HEK293 (cell line): ENCODE measurements around the gene RTKN.
"Not testable (repeated sequence)": the region's sequence is repeated elsewhere in the genome, so short reads cannot be mapped to it uniquely, and the experiment has no call there.

Experiments
- CTCF ChIA-PET: fragments of 350-600 bp; formaldehyde crosslinking; extraction: SDS; loops from one replicate; lab custom pipeline; 2021; ENCODE audit warnings: antibody characterized with exemption; lab: Yijun Ruan, JAX
- POLR2A ChIA-PET: fragments of 300-600 bp; formaldehyde crosslinking; extraction: SDS; loops from one replicate; lab custom pipeline; 2020; ENCODE audit warnings: antibody characterized with exemption, inconsistent platforms; lab: Yijun Ruan, JAX
- H3K27ac ChIP-seq: fragments of 200-500 bp; sonication (Bioruptor generic); 2 replicates; pipeline ENCODE4 v1.5.1; 2014; ENCODE audit warnings: low read depth, low read length, control low read depth, inconsistent platforms; ENCODE audit errors: extremely low read depth
- H3K36me3 ChIP-seq, 2 experiments: fragments of 200-500 bp in 1 of 2; sonication (Bioruptor generic) in 1 of 2; 1 replicate in 1 of 2; 2 replicates in 1 of 2; pipeline ENCODE4 v1.5.1; 2014 to 2017; ENCODE audit warnings: inconsistent platforms in 2 of 2, low read length in 2 of 2; ENCODE audit not compliant: control insufficient read depth in 2 of 2, insufficient read depth in 1 of 2
- H3K4me1 ChIP-seq: fragments of 200-500 bp; sonication (Bioruptor generic); 2 replicates; pipeline ENCODE4 v1.5.1; 2014; ENCODE audit warnings: mild to moderate bottlenecking, low read length, inconsistent platforms; ENCODE audit not compliant: control insufficient read depth, insufficient read depth
- H3K4me3 ChIP-seq: 2 replicates; pipeline ENCODE4 v1.5.1; 2011; ENCODE audit warnings: low read depth, mild to moderate bottlenecking, control low read depth, low read length, moderate library complexity
- H3K9me3 ChIP-seq: fragments of 200-500 bp; sonication (Bioruptor generic); 2 replicates; pipeline ENCODE4 v1.5.1; 2014; ENCODE audit warnings: low read depth, low read length, inconsistent platforms; ENCODE audit not compliant: control insufficient read depth, insufficient read depth
- BCL6B ChIP-seq: fragments of 450-650 bp; formaldehyde crosslinking; IDR thresholded peaks from 2 replicates; pipeline ENCODE4 v1.5.1; 2017; ENCODE audit warnings: missing biosample characterization, missing genetic modification characterization
- CTCF ChIP-seq: fragments of 450-650 bp; formaldehyde crosslinking; IDR thresholded peaks from 2 replicates; pipeline ENCODE4 v1.5.1; 2016; ENCODE audit warnings: missing biosample characterization, missing genetic modification characterization
- GFI1B ChIP-seq: fragments of 450-650 bp; formaldehyde crosslinking; IDR thresholded peaks from 2 replicates; pipeline ENCODE4 v1.5.1; 2016; ENCODE audit warnings: missing biosample characterization, missing genetic modification characterization
- HOXC10 ChIP-seq: sonication (generic); formaldehyde crosslinking; IDR thresholded peaks from 2 replicates; pipeline ENCODE4 v1.8.1; 2023; ENCODE audit warnings: mild to moderate bottlenecking, missing genetic modification reagents
- KLF17 ChIP-seq: fragments of 450-650 bp; formaldehyde crosslinking; IDR thresholded peaks from 2 replicates; pipeline ENCODE4 v1.5.1; 2016; ENCODE audit warnings: missing biosample characterization, missing genetic modification characterization
- MEIS1 ChIP-seq: sonication (generic); formaldehyde crosslinking; IDR thresholded peaks from 2 replicates; pipeline ENCODE4 v1.8.1; 2022; ENCODE audit warnings: missing genetic modification reagents, mild to moderate bottlenecking, borderline replicate concordance
- SP3 ChIP-seq: fragments of 450-650 bp; formaldehyde crosslinking; IDR thresholded peaks from 2 replicates; pipeline ENCODE4 v1.5.1; 2016; ENCODE audit warnings: missing biosample characterization, missing genetic modification characterization
- YY2 ChIP-seq: fragments of 450-650 bp; formaldehyde crosslinking; IDR thresholded peaks from 2 replicates; pipeline ENCODE4 v1.5.1; 2016; ENCODE audit warnings: missing biosample characterization, missing genetic modification characterization
- ZNF121 ChIP-seq: fragments of 450-650 bp; formaldehyde crosslinking; IDR thresholded peaks from 2 replicates; pipeline ENCODE4 v1.5.1; 2016; ENCODE audit warnings: missing biosample characterization, missing genetic modification characterization
- ZNF202 ChIP-seq: fragments of 450-650 bp; formaldehyde crosslinking; IDR thresholded peaks from 2 replicates; pipeline ENCODE4 v1.5.1; 2016; ENCODE audit warnings: missing biosample characterization, missing genetic modification characterization, borderline replicate concordance
- ZNF239 ChIP-seq: fragments of 450-650 bp; formaldehyde crosslinking; IDR thresholded peaks from 2 replicates; pipeline ENCODE4 v1.5.1; 2016; ENCODE audit warnings: missing biosample characterization, missing genetic modification characterization
- ZNF248 ChIP-seq: fragments of 450-650 bp; formaldehyde crosslinking; IDR thresholded peaks from 2 replicates; pipeline ENCODE4 v1.5.1; 2017; ENCODE audit warnings: missing biosample characterization, missing genetic modification characterization
- ZNF426 ChIP-seq: fragments of 450-650 bp; formaldehyde crosslinking; IDR thresholded peaks from 2 replicates; pipeline ENCODE4 v1.5.1; 2017; ENCODE audit warnings: missing biosample characterization, missing genetic modification characterization, mild to moderate bottlenecking, inconsistent platforms, moderate library complexity
- ZNF549 ChIP-seq: fragments of 450-650 bp; IDR thresholded peaks from 2 replicates; pipeline ENCODE4 v1.5.1; 2018; ENCODE audit warnings: missing biosample characterization, missing genetic modification characterization, mild to moderate bottlenecking, inconsistent platforms, moderate library complexity
- ZNF600 ChIP-seq: fragments of 450-650 bp; formaldehyde crosslinking; IDR thresholded peaks from 2 replicates; pipeline ENCODE4 v1.5.1; 2016; ENCODE audit warnings: missing biosample characterization, missing genetic modification characterization
- ZNF610 ChIP-seq: fragments of 450-650 bp; formaldehyde crosslinking; IDR thresholded peaks from 2 replicates; pipeline ENCODE4 v1.5.1; 2016; ENCODE audit warnings: missing biosample characterization, missing genetic modification characterization, borderline replicate concordance
- ZNF747 ChIP-seq: fragments of 450-650 bp; formaldehyde crosslinking; IDR thresholded peaks from 2 replicates; pipeline ENCODE4 v1.5.1; 2016; ENCODE audit warnings: missing biosample characterization, missing genetic modification characterization

Gene RTKN

DNA sequence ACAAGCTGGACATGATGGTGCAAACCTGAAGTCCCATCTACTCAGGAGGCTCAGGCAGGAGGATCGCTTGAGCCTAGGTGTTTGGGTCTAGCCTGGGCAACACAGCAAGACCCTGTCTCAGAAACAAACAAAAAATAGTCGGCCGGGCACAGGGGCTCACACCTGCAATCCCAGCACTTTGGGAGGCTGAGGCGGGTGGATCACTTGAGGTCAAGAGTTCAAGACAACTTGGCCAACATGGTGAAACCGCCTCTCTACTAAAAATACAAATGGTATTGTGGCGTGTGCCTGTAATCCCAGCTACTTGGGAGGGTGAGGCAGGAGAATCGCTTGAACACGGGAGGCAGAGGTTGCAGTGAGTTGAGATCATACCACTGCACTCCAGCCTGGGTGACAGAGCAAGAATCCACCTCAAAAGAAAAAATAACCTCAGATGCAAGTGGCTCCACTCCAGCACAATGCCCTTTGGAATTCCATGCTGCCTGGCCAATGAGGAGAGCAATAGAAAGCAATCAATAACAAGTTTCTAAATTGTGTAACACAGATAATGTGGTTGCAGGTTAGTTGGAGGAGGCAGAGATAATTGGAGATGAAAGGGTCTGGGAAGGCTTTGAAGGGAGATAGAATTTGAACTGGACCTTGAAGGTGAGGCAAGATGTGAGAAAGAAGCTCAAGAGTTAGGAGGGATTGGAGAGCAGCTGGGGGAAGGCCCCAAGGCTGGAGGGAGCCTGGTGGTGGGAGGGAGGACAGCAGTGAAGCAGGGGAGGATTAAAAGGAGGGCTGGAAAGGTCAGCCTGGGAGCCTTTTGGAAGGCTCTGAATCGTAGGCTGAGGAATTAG lies 47.1 kb upstream of the RTKN start:
- Histone ChIP-seq H3K4me1 (no peaks in the 10 kb centered on the region), H3K4me3 (no peak overlapping the region), H3K36me3 (peaks cover 17 to 69% of the 10 kb centered on the region in 2 experiments; a peak in 2 of 3 replicates), H3K27ac (no peak overlapping the region), H3K9me3 (no peaks in the 10 kb centered on the region)
- TF ChIP-seq HOXC10 (CRISPR knock-in tag) (no peak), CTCF (tag by site-specific recombination) (no peak), SP3 (tag by site-specific recombination) (no peak), ZNF202 (tag by site-specific recombination) (no peak), GFI1B (tag by site-specific recombination) (no peak), ZNF239 (no peak)
- ChIA-PET CTCF (interaction anchor here (1.2 to 1.5 kb wide), 2 partner anchors 15 to 99 kb away, joined by 3 read pairs; no protein-coding TSS in a partner anchor), POLR2A (interaction anchor here (1.5 kb wide), 1 partner anchor 49 kb away, joined by 3 read pairs; no protein-coding TSS in a partner anchor)

- ChIA-PET CTCF (no interaction called here), POLR2A (no interaction called here)
- no peak overlapping the region for H3K27ac ChIP-seq
- TF ChIP-seq MEIS1 (CRISPR knock-in tag) (no peak), ZNF600 (tag by site-specific recombination) (no peak)
- H3K36me3 ChIP-seq: peaks cover 17 to 48% of the 10 kb centered on the region in 2 experiments; a peak in 2 of 3 replicates
- no peaks in the 10 kb centered on the region for H3K4me1 ChIP-seq
- H3K4me3 ChIP-seq: no peak overlapping the region
- H3K9me3 ChIP-seq: no peaks in the 10 kb centered on the region
Observed at GRCh38 chr2:74486141-74486540, 44.4 kb upstream of the RTKN start.

- H3K4me1 ChIP-seq, H3K9me3 ChIP-seq: not testable (repeated sequence)
- peak overlapping the region; percentile 74; the same call in 1 of the 2 replicates for H3K27ac ChIP-seq
- TF ChIP-seq ZNF121 (tag by site-specific recombination): peak; percentile 95
- H3K36me3 ChIP-seq: peaks cover 34 to 49% of the 10 kb centered on the region in 2 experiments
- peak overlapping the region; percentile 92 for H3K4me3 ChIP-seq
- POLR2A ChIA-PET: interaction anchor here (0.6 to 4.0 kb wide), 11 partner anchors 18 to 746 kb away, joined by 3 to 37 read pairs (median 4); partner anchors contain the start of genes AUP1, DQX1, HTRA2 and INO80B
- CTCF ChIA-PET: interaction anchor here (0.6 to 5.0 kb wide), 17 partner anchors 9 to 135 kb away, joined by 3 to 72 read pairs (median 5); partner anchors contain the start of genes AUP1, HTRA2 and MRPL53
Observed at GRCh38 chr2:74483675-74484164, 42.0 kb upstream of the RTKN start.

GRCh38 chr2:74482801-74483674 lies 41.3 kb upstream of the RTKN start, which contains the start of the genes CCDC142 and TTC31:
CCDC142 (minus strand) TSS chr2:74482998; CDS start chr2:74482837, 161 bp downstream.
TTC31 (plus strand) TSS chr2:74483081; CDS start chr2:74483096, 15 bp downstream.
- ChIA-PET CTCF (interaction anchor here (0.7 to 5.0 kb wide), 20 partner anchors 8 to 136 kb away, joined by 3 to 72 read pairs (median 4); partner anchors contain the start of genes AUP1, HTRA2 and MRPL53), POLR2A (interaction anchor here (1.0 to 4.0 kb wide), 16 partner anchors 11 to 746 kb away, joined by 3 to 37 read pairs (median 4); partner anchors contain the start of genes AUP1, DQX1, HTRA2 and INO80B)
- peak within 1 kb of the TSS; percentile 74 for H3K27ac ChIP-seq
- no peaks in the 10 kb centered on the region for H3K9me3 ChIP-seq
- peaks cover 41 to 47% of the 10 kb centered on the region in 2 experiments for H3K36me3 ChIP-seq
- no peaks in the 10 kb centered on the region for H3K4me1 ChIP-seq
- H3K4me3 ChIP-seq: peak within 1 kb of the TSS; percentile 92
- peak; percentile 86 for TF ChIP-seq YY2
- TF ChIP-seq ZNF610 (tag by site-specific recombination): no peak
- TF ChIP-seq ZNF747 (tag by site-specific recombination): no peak
- no peak for TF ChIP-seq BCL6B (tag by site-specific recombination)
- no peak for TF ChIP-seq ZNF426 (tag by site-specific recombination)
- peak; percentile 32; the same call in 1 of the 2 replicates for TF ChIP-seq KLF17 (tag by site-specific recombination)
- TF ChIP-seq ZNF248 (tag by site-specific recombination): no peak
- TF ChIP-seq ZNF549: no peak
